ENCODE data around the gene LUZP4.

DNA sequence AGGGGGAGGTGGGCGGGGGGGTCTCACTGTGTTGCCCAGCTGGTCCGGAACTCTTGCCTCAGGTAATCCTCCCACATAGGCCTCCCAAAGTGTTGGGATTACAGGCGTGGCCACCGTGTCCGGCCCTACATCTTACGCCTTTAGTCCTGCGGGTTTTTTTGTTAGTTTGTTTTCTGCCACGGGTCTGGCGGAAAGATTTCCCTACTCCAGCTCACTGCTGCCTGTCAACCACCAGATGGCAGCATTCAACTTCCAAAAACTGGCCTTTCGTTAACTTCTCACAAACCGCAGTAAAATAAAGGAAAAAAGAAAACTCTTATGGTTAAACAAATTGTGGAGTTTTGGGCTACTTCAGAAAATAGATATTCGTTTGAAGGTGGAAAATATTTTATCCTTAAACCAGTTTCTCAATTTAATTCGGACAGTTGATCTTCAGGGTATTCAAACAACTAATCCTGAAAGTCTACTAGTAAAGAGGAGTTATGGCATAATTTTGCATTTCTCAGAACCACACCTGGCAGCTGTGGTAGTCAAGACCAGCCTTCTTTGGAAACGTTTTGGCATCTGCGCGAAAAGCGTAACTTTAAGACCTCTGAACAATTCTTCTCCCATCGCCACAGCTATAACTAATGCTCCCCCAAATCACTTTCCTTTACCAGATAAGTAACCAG is 41.1 kb downstream of the LUZP4 start:
- TF ChIP-seq, protein P1, sequence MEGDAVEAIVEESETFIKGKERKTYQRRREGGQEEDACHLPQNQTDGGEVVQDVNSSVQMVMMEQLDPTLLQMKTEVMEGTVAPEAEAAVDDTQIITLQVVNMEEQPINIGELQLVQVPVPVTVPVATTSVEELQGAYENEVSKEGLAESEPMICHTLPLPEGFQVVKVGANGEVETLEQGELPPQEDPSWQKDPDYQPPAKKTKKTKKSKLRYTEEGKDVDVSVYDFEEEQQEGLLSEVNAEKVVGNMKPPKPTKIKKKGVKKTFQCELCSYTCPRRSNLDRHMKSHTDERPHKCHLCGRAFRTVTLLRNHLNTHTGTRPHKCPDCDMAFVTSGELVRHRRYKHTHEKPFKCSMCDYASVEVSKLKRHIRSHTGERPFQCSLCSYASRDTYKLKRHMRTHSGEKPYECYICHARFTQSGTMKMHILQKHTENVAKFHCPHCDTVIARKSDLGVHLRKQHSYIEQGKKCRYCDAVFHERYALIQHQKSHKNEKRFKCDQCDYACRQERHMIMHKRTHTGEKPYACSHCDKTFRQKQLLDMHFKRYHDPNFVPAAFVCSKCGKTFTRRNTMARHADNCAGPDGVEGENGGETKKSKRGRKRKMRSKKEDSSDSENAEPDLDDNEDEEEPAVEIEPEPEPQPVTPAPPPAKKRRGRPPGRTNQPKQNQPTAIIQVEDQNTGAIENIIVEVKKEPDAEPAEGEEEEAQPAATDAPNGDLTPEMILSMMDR (conservative IDR thresholded peaks at IDR 0.05; ENCODE audit: low read length), result peak; percentile 73
- TF ChIP-seq EZH2phosphoT487 (IDR thresholded peaks at IDR 0.05; ENCODE audit: borderline replicate concordance, low read depth, low read length), result no peak
